Lower leg skin (tissue), 3 donors: Measurements from ENCODE around the gene SCAPER.

Source experiments
- CTCF ChIP-seq, 3 donors: fragments of 450-650 bp; IDR thresholded peaks; one replicate each; pipeline ENCODE4 v1.5.1; 2016; ENCODE audit warnings: antibody characterized with exemption in 3 of 3, mild to moderate bottlenecking in 3 of 3, moderate library complexity in 2 of 3
- POLR2A ChIP-seq, 2 donors: fragments of 450-650 bp; IDR thresholded peaks; one replicate each; pipeline ENCODE4 v1.6.1; 2016 to 2017; ENCODE audit warnings: antibody characterized with exemption in 2 of 2, mild to moderate bottlenecking in 1 of 2, moderate library complexity in 1 of 2

- TF ChIP-seq POLR2A (IDR thresholded peaks at IDR 0.05) (no peak), CTCF (IDR thresholded peaks at IDR 0.05) (no peak)
Observed at GRCh38 chr15:76863693-76864092, 41.4 kb downstream of the SCAPER start.
